Stimulated activated CD4-positive, alpha-beta T cell treated with anti-CD3 and anti-CD28 coated beads, Interleukin-15, amount 100 ng/mL, for 1 hour (primary cell): ENCODE results near the gene BUB3.

ENCODE experiments used
- DNase-seq, 2 donors: peaks; one replicate each; pipeline ENCODE4 v3.0.0-alpha.2; 2020; ENCODE audit warnings: low read depth in 1 of 2, low spot score in 1 of 2

The BUB3 gene, protein sequence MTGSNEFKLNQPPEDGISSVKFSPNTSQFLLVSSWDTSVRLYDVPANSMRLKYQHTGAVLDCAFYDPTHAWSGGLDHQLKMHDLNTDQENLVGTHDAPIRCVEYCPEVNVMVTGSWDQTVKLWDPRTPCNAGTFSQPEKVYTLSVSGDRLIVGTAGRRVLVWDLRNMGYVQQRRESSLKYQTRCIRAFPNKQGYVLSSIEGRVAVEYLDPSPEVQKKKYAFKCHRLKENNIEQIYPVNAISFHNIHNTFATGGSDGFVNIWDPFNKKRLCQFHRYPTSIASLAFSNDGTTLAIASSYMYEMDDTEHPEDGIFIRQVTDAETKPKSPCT

DNA sequence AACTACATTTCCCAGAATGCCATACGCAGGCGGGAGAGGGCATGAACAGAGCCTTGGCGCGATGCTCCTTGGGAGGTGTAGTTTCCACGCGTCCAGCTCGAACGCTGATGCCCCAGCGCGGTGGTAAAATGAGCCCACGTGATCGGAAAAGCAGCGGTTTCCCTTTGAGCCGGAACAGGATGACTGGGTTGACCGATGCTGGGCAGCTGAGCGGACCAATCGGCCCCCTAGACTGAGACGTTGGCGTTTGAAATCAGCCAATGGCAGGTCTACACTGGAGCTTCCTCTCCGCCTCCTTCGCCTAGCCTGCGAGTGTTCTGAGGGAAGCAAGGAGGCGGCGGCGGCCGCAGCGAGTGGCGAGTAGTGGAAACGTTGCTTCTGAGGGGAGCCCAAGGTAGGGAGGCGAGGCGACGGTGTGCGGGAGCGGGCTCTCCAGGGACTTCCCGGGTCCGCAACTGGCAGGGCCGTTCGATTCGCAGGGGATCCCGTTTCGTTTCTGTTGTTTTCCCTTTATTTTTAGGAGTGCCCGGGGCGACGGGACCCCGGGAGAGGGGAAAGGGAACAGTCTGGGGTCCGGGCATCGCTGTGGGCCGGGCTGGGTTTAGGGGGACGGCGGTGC lies at the start of gene BUB3:
BUB3 (plus strand) TSS at position 311 of the 619 bp plus-strand sequence. CDS start 516 bp downstream, outside the sequence.
- peak; percentile 83 to 84 for DNase-seq

DNA sequence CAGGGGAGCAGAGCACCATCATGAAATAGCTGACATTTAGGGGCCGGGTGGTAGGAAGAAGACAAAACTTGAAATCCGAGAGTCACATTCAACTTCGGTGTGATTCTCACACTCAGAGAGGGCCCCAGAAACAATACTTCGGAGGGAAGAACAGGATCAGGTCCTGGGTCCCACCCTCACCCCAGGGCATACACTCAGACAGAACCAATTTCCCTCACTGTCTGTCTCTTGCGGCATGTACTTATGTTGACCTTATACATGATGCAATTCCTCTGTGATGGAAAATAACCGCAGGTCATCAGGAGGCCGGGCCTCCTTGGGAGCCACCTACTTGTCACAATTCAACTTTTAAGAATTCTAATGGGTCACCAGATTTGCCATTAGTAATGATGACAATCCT lies 44.7 kb upstream of the BUB3 start:
- DNase-seq: no peak

DNA sequence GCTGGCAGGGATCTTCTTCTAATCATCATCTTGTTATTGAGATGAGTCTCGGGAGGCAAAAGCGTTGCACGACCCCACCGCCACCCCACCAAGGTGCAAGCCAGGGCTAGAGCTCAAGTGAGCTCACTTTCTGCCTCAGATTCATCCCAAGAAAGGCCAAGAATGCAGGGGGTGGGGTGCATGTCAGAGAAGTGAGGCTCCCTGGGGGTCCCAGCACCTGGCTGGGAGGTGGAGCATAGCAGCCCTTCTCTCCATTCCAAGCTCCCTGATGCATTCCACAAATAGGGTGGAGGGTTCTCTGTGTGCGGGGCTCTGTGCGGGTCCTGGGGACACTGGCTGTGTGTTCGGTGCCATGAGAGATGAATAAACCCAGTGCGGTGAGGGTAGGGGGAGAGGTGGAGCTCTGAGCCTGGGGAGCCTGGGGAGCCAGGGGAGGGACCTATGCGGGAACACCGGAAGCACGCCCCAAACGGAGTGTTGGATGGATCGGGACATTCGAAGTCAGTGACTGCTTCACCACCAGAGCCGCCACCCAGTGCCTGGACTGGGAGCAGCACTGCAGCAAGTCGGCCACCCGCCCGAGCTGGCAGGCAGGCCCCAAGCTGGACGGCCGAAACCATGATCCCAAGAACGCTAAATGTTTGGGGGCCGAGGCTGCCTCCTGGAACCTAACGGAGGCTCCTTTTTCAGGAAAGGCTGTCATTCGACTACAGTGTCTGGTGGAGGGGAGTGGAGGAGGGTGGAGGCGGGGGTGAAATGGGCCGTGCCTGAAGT lies 36.4 kb upstream of the BUB3 start:
- DNase-seq: no peak

DNA sequence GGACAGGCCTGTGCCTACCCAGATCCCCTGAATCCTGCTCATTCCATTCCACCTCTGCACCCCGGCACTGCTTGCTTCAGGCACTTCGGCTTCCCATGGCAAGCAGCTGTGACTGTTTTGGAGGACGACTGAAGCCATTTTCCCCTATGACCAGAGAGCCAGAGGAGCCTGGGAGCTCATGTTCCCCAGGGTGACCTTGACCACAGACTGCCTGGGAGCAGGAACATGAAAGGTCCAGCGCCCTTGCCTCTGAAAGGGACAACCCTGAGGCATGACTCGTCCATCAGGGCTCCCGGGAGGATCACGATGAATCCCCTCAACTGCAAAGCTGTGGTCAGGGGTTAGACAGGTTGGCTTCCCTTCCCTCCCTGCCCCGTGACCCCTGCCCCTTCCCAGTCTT lies 35.1 kb upstream of the BUB3 start:
- no peak for DNase-seq

DNA sequence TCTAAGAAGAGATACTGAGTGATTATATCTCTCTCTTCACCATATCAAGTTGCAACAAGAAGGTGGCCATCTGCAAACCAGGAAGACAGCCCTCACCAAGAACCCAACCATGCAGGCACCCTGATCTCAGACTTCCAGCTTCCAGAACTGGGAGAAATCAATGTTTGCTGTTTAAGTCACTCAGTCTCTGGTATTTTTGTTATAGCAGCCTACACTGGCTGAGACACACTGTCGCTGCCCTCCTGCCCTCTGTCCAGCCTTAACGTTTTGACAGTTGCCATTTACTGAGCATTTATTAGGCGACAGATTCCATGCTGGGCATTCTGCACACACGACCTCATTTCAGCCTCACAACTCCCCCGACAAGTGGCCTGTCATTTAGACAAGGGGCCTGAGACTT lies 28.0 kb upstream of the BUB3 start:
- no peak for DNase-seq

DNA sequence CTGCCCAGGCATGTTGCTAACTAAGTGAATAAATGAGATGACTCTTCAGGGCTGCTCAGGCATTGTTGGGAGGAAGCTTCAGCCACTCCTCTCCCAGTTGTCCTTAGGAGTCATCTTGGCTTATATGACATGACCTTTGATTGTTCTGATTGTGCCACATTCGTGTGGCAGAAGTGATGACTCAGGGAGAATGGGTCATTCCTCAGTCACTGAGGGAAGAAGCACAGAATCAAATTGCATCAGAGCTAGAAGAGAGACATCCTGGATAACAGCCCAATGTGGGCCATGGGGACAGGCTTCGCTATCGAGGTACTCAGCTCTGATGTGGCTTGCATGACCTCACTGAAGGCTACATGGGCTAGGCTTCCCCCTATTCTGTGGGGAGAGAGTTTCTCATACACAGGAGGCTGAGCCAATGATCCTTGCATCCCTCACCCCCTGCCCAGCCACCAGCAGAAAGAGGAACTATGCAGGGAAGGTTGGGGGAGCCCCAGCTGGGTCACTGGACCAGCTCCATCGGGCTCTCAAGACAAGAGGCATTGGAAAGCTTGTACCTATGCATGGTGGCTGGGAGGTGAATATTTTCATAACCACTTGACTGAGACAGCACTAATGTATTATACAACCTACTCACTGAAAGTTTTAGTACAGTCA lies 24.5 kb upstream of the BUB3 start:
- DNase-seq: no peak

DNA sequence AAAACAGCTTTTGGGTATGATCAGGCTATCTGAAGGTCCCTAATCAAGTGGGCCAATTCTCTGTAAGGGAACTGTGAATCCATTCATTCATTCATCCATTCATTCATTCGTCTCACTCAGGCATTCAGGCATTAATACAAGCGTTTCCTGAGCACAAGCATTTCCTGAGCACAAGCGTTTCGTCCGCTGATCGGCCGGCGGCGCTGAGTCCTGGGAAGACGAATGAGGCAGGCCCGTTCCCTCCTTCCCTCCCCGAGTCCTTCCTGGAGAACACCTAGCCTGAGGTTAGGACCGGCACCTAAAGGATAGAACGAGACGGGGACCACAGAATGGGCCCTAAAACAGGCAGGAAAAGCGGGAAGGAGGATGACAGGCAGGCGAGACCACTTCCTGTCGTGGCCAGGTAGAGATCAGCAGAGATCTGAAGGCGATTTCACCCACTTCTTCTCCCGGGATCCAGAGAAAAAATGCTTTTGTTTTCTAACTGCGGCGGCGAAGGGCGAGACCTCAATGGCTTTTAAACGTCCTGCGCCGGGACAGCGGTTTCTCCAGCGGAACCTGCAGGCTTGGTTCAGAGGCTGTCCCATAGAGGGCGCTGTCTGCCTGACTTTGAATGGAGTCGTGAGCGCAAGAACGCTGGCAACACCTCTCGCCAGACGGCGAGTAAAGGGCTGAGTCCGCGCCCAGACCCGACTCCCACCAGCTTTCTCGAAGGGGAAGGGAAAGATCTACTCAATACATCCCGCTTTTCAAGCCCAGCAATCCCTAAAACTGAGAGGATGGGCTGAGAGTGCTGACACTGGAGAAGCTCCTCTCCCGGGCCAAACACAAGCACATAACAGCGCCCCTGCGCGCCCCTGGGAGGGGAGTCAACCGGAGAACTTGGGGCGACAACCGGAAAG lies 21.4 kb upstream of the BUB3 start:
- peak; percentile 67 to 75 for DNase-seq

DNA sequence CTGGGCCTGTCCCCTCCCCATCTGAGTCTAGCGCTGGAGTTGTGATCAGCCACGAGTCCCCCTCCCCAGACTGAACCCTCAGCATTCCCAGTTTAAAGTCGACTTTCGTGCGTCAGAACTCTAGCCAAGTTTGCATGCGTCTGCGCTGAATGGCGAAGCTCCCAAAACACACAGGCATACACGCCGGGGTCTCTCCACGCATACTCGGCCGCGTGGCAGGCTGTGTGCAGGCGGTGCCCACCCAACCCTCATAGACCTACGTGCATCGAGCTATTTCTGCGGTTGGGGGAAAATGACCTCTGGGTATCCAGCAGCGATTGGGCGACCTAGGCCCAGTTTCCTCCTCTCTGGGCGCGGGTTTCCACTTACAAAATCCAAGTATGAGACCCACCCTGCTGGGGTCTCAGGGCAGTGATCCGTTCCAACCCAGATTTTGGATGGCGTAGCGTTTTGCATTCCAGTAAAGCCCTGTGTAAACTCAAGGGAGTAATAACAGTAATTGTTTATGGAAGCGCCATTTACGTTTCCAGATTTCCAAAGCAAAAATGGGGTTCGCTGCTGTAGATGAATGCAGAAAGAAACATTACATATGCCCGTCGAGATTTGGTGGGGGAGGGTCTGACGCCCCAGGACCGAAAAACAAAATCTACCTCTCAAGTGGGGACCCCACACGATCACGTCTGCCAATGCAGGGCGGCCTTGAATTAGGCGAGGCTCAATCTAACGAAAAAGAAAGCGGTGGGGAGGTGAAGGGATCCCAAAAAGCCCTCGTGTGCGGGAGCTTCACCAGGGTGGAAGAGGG lies 20.5 kb upstream of the BUB3 start:
- DNase-seq: no peak

DNA sequence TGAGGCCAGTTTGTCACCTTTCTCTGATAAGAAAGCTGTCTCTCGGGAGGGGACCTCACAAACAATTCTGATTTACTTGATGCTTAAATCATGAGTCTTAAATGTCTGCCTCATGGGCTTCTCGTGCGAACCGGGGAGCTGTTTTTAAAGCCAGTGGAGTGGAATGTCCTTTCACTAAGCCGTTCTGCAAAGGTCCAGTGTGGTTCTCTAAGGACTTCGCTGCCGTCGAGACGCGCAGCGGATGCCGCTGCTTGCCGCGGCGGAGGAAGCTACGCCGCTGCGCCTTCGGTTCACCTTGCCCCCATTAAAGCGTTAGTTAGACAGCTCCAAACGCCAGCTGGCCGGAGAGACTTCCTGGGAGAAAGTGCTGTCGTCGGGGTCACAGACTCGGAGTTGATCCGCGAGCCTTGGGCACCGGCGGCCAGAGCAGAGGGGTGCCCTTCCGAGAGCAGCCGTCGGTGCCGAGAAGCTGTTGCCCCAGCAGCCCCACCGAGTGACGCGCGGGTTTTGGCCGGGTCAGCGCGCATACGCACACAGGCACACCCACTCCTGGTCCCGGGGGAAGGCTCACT lies 19.8 kb upstream of the BUB3 start:
- DNase-seq: no peak

DNA sequence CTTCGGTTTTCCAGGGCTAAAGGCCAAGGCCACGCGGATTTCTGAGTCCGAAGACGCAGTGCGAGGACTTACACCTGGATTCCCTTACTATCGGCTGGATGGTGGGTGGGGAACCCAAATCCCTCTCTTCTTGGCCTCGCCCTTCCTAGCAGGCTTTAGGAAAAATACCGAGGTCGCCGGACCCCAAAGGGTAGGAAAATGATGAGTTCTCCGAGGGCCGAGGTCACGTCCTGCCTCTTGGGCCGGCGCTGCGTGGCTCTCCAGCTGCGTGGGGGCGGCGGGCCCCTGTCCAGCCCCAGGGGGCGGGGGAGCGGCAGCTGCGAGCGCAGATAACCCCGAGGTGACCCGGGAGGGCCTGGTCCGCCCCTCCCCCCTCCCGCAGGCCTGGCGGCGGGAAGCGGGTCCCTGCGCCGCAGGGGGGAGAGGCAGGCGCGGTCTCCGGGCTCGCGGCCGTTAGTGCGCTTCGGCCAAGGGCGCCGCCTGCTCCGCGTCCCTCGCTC lies 19.2 kb upstream of the BUB3 start:
- DNase-seq: no peak

DNA sequence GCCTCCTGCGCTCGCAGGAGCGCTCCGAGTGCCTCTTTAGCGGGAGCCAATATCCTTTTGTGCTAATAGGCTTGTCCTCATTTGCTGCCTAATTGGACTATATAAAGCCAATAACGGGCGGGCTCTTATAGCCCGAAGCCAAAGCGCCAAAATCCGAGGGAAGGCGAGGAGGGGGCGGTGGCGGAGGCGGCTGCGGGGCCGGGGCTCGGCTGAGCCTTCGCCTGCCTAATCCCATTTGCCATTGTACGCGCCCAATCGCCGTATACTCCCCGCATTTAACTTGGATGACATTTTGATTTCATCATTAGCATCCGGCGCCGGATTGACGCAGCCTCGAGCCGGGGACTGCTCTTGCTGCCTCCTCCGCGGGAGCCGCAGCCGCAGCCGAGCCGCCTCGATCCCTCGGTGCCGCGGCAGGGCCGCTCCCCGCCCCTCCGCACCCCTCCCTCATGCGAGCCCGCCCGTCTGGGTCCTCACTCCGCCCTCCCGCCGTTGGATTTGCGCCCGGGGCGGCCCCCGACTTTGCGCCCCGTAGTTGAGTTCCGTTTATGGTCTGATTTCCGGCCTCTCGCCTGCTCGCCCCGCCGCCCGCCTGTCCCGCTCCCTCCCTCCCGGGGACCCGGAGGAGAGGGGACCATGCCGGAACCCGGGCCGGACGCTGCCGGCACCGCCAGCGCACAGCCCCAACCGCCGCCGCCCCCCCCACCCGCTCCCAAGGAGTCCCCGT lies 18.6 kb upstream of the BUB3 start, which contains the start of gene HMX3:
HMX3 (plus strand) TSS at position 556 of the 727 bp plus-strand sequence; CDS start at position 637, 81 bp downstream.
- DNase-seq: no peak

DNA sequence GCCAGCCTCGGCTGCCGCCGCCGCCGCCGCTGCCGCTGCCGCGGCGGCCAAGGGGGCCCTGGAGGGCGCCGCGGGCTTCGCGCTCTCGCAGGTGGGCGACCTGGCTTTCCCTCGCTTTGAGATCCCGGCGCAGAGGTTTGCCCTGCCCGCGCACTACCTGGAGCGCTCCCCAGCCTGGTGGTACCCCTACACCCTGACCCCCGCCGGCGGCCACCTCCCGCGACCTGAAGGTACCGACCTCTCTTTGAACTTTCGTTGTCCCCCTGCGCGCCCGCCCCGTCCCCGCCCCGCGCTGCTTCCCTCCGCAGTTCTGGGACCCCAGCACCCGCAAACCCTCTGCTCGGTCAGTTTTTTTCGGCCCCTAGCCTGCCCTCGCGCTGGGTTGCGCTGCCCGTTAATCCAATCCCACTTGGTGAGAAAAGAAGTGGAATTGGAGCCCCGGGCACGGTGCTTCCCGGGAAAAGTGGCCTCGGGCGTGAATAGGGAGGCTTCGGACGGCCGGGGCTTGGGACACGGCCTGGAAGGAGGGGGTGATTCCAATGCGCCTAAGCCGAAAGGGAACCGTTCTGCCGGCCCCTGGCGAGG lies 17.9 kb upstream of the BUB3 start:
- no peak for DNase-seq

DNA sequence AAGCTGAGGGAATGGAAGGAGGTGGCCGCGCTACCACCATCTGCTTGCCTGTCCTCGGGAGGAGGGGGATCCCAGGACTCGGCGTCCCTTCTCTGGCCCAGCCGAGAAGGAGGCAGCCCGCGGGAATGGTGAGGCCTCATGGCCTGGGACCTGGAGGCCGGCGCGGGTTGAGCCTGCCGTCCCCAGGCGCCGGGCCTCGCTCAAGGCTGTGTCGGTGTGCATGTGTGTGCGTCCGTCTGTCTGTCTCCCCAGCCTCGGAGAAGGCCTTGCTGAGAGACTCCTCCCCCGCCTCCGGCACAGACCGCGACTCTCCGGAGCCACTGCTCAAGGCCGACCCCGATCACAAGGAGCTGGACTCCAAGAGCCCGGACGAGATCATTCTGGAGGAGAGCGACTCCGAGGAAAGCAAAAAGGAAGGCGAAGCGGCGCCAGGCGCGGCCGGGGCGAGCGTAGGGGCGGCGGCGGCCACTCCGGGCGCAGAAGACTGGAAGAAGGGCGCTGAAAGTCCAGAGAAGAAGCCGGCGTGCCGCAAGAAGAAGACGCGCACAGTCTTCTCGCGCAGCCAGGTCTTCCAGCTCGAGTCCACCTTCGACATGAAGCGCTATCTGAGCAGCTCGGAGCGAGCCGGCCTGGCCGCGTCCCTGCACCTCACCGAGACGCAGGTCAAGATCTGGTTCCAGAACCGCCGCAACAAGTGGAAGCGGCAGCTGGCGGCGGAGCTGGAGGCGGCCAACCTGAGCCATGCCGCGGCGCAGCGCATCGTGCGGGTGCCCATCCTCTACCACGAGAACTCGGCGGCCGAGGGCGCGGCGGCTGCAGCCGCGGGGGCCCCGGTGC lies 17.2 kb upstream of the BUB3 start:
- no peak for DNase-seq

DNA sequence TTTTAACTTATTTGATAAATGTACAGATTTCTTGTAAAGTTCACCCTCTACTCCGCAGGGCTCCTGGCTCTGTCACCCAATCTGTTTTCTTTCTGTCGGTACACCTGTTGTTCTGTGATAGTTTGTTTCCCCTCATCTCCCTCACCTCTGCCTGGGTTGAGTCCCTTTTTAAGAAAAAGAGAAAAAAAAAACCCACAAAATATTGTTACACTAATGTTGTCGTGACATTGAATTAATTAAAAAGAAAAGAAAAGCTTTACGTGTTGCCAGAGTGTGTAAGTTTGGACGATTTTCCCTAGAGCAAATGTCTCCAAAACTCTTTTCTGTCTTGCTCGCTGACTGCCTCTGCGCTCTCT lies 15.1 kb upstream of the BUB3 start:
- no peak for DNase-seq

DNA sequence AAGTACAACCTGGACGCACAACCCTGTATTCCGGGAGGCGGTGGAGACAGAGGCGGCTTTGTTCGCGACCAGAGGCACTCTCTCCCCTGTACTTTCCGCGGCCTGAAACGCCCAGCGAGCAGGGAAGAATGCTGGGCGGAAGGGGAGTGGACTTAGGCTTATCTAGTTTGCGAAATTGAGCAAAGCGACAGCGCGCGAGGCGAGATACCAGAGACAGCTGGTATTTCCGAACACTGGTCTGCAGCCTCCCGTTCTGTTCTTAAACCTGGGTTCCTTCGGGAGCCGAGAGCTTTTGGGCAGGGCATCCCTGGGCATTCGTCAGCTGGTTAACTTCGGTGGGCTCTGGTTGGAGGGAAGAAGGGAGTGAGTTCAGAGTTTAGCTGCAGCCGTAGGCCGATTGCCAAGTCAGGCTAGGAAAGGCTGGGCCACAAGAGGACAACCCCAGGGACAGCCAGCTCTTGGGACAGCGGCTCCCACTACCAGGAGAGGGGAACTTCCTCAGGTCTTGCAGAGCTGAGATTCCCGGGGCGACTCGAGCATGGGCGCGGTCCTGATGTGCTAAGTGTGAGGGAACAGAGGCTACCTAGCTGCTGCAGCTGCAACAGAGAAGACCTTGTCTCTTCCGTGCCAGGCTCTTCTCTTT lies 14.6 kb upstream of the BUB3 start:
- no peak for DNase-seq

DNA sequence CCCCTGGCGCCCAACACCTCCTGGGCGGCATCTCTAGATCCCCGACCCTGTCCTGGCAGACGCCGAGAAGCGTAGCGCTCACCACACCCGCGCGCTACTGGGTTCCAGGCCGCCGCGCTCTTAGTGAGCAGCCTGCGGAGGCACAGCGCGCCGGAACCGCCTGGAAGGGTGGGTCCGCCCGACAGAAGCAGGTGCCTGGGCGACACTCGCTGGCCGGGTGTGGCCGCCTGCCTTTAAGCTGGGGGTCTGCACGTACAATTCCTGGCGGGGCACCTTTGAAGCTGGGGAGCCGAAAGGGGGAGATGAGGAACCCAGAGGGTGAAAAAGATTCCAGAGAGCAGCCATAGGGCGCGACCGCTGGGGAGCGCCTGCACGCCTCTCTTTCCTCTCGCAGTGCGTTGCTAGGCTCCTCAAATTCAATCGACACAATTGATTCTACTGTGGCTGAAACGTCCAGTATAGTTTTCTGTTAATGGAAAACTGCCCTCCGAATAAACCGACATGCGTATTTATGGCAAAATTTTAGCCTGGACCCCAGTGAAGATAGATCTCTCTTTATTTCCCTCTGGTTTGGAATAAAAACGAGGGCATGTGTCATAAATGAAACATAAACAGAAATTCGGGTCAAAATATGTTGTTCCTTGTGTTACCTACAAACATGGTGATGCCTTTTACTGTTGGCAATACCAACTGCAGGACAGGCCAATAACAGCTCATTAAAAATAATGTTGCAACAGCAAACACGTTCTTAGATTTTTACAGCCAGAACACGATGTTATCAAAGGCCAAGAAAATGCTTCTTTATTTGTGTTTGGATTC lies 13.8 kb upstream of the BUB3 start:
- no peak for DNase-seq
